ENCODE data around the gene PTGFRN. TPM values are rescaled to one million over a fixed set of nuclear protein-coding genes. Genes with fewer than 3 reads are reported as not detected.

Gene PTGFRN
- total and polyA plus RNA-seq, 4 donors = 5.4 to 12.6 (median 7.2) TPM

DNA sequence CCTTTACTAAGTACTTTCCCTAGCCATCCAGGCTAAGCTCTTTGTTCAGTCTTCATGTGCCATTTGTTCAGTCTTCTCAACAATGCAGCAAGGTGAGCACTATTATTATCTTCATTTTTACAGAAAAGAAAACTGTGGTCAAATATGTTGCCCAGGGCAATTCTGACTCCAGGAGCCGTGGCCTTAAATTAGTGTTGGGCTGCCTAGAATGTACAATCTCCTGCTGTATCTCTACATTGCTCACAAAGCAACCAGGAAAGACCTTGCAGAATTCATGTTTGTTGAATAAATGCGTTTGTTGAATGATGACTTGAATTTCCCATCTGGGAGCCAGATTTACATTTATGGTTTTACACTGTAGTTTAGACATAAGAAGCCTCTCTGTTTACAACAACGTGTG is 106.0 kb downstream of the PTGFRN start (continued):
- TF ChIP-seq, protein P1, sequence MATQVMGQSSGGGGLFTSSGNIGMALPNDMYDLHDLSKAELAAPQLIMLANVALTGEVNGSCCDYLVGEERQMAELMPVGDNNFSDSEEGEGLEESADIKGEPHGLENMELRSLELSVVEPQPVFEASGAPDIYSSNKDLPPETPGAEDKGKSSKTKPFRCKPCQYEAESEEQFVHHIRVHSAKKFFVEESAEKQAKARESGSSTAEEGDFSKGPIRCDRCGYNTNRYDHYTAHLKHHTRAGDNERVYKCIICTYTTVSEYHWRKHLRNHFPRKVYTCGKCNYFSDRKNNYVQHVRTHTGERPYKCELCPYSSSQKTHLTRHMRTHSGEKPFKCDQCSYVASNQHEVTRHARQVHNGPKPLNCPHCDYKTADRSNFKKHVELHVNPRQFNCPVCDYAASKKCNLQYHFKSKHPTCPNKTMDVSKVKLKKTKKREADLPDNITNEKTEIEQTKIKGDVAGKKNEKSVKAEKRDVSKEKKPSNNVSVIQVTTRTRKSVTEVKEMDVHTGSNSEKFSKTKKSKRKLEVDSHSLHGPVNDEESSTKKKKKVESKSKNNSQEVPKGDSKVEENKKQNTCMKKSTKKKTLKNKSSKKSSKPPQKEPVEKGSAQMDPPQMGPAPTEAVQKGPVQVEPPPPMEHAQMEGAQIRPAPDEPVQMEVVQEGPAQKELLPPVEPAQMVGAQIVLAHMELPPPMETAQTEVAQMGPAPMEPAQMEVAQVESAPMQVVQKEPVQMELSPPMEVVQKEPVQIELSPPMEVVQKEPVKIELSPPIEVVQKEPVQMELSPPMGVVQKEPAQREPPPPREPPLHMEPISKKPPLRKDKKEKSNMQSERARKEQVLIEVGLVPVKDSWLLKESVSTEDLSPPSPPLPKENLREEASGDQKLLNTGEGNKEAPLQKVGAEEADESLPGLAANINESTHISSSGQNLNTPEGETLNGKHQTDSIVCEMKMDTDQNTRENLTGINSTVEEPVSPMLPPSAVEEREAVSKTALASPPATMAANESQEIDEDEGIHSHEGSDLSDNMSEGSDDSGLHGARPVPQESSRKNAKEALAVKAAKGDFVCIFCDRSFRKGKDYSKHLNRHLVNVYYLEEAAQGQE (IDR thresholded peaks at IDR 0.05) = no peak
- TF ChIP-seq, protein P2, sequence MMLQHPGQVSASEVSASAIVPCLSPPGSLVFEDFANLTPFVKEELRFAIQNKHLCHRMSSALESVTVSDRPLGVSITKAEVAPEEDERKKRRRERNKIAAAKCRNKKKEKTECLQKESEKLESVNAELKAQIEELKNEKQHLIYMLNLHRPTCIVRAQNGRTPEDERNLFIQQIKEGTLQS (IDR thresholded peaks at IDR 0.05) = no peak
- TF ChIP-seq HNF4G (IDR thresholded peaks at IDR 0.05) (no peak), TAF1 (conservative IDR thresholded peaks at IDR 0.05) (no peak), GABPA (IDR thresholded peaks at IDR 0.05 in 1 of 2, conservative IDR thresholded peaks at IDR 0.05 in 1 of 2) (no peak), NR2F2 (IDR thresholded peaks at IDR 0.05) (no peak)

DNA sequence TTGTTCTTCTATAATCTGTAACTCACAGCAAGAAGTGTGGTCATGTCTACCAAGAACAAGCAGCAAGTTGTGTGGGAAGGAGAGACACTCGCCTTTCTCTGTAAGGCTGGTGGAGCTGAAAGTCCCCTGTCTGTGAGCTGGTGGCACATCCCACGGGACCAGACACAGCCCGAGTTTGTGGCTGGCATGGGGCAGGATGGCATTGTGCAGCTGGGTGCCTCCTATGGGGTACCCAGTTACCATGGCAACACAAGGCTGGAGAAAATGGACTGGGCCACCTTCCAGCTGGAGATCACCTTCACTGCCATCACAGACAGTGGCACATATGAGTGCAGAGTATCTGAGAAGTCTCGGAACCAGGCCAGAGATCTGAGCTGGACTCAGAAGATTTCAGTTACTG is 107.3 kb downstream of the PTGFRN start:
- Histone ChIP-seq H3K27ac (ENCODE audit: low read depth in 1 of 2, low read length in 2 of 2) (no peak overlapping the region), H3K4me1 (ENCODE audit: control insufficient read depth in 4 of 4, insufficient read depth in 4 of 4, low read length in 3 of 4) (no peaks in the 10 kb centered on the region), H3K27me3 (ENCODE audit: control insufficient read depth in 4 of 4, insufficient read depth in 4 of 4, low read length in 3 of 4) (no peaks in the 10 kb centered on the region), H3K9me3 (ENCODE audit: control insufficient read depth in 4 of 4, low read length in 3 of 4) (no peaks in the 10 kb centered on the region), H3K9ac (ENCODE audit: low read depth in 1 of 2, low read length in 2 of 2) (no peak overlapping the region), H3K4me3 (ENCODE audit: low read depth in 1 of 3, low read length in 3 of 3) (no peak overlapping the region), H3K36me3 (ENCODE audit: control insufficient read depth in 4 of 4, insufficient read depth in 3 of 4, low read depth in 1 of 4, low read length in 3 of 4) (no peaks in the 10 kb centered on the region)
- TF ChIP-seq RXRA (IDR thresholded peaks at IDR 0.05) (no peak), NR2F2 (IDR thresholded peaks at IDR 0.05) (no peak), JUND (IDR thresholded peaks at IDR 0.05) (no peak), FOXA2 (IDR thresholded peaks at IDR 0.05) (no peak), RAD21 (IDR thresholded peaks at IDR 0.05) (no peak), HNF4G (IDR thresholded peaks at IDR 0.05) (no peak), TAF1 (conservative IDR thresholded peaks at IDR 0.05) (no peak), HNF4A (conservative IDR thresholded peaks at IDR 0.05) (no peak), SP1 (IDR thresholded peaks at IDR 0.05) (no peak), FOXA1 (IDR thresholded peaks at IDR 0.05) (no peak), EGR1 (IDR thresholded peaks at IDR 0.05; ENCODE audit: low read depth in 2 of 2) (no peak), GABPA (IDR thresholded peaks at IDR 0.05 in 1 of 2, conservative IDR thresholded peaks at IDR 0.05 in 1 of 2) (no peak), YY1 (IDR thresholded peaks at IDR 0.05) (no peak)
- TF ChIP-seq, protein P3, sequence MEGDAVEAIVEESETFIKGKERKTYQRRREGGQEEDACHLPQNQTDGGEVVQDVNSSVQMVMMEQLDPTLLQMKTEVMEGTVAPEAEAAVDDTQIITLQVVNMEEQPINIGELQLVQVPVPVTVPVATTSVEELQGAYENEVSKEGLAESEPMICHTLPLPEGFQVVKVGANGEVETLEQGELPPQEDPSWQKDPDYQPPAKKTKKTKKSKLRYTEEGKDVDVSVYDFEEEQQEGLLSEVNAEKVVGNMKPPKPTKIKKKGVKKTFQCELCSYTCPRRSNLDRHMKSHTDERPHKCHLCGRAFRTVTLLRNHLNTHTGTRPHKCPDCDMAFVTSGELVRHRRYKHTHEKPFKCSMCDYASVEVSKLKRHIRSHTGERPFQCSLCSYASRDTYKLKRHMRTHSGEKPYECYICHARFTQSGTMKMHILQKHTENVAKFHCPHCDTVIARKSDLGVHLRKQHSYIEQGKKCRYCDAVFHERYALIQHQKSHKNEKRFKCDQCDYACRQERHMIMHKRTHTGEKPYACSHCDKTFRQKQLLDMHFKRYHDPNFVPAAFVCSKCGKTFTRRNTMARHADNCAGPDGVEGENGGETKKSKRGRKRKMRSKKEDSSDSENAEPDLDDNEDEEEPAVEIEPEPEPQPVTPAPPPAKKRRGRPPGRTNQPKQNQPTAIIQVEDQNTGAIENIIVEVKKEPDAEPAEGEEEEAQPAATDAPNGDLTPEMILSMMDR (IDR thresholded peaks at IDR 0.05; ENCODE audit: low read depth, low read length, missing input control) = no peak
- TF ChIP-seq, protein P2 (IDR thresholded peaks at IDR 0.05) = no peak
- TF ChIP-seq, protein P4, sequence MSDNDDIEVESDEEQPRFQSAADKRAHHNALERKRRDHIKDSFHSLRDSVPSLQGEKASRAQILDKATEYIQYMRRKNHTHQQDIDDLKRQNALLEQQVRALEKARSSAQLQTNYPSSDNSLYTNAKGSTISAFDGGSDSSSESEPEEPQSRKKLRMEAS (IDR thresholded peaks at IDR 0.05) = no peak
- TF ChIP-seq, protein P5, sequence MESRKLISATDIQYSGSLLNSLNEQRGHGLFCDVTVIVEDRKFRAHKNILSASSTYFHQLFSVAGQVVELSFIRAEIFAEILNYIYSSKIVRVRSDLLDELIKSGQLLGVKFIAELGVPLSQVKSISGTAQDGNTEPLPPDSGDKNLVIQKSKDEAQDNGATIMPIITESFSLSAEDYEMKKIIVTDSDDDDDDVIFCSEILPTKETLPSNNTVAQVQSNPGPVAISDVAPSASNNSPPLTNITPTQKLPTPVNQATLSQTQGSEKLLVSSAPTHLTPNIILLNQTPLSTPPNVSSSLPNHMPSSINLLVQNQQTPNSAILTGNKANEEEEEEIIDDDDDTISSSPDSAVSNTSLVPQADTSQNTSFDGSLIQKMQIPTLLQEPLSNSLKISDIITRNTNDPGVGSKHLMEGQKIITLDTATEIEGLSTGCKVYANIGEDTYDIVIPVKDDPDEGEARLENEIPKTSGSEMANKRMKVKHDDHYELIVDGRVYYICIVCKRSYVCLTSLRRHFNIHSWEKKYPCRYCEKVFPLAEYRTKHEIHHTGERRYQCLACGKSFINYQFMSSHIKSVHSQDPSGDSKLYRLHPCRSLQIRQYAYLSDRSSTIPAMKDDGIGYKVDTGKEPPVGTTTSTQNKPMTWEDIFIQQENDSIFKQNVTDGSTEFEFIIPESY (IDR thresholded peaks at IDR 0.05) = no peak
- TF ChIP-seq, protein P1 (IDR thresholded peaks at IDR 0.05) = no peak
- no peak for DNase-seq (ENCODE audit: low spot score)
- WGBS = 93% methylated on average over 4 of the region's 4 CpGs
